ENCODE measurements around the gene NEK1. TPM values are rescaled to one million over a fixed set of nuclear protein-coding genes. Genes with fewer than 3 reads are reported as not detected.

NEK1 gene
- total RNA-seq, 1 donor from 2014 or later, result 13.0 TPM

GRCh38 chr4:169362607-169363006 is 249.8 kb downstream of the NEK1 start:
- TF ChIP-seq CTCF (IDR thresholded peaks at IDR 0.05; ENCODE audit: insufficient read depth, low read depth, low read length), result no peak
- TF ChIP-seq EZH2 (IDR thresholded peaks at IDR 0.05; ENCODE audit: insufficient read depth, low read length), result no peak
- peaks cover 3% of the 10 kb centered on the region for H3K4me1 Mint-ChIP-seq (ENCODE audit: low read depth, unreplicated experiment)
- Histone ChIP-seq H3K9ac (ENCODE audit: low read length) (no peak overlapping the region), H2AFZ (ENCODE audit: low read depth, low read length) (no peak overlapping the region), H3K4me3 (ENCODE audit: insufficient read depth, low read depth, low read length) (no peak overlapping the region), H3K36me3 (ENCODE audit: insufficient read depth, low read length) (no peaks in the 10 kb centered on the region), H3K79me2 (ENCODE audit: insufficient read depth, low read length) (no peaks in the 10 kb centered on the region), H4K20me1 (ENCODE audit: insufficient read depth, low read length) (no peaks in the 10 kb centered on the region), H3K4me2 (ENCODE audit: low read length) (no peak overlapping the region), H3K27me3 (ENCODE audit: insufficient read depth, low read length) (no peaks in the 10 kb centered on the region), H3K4me1 (ENCODE audit: insufficient read depth, low read length) (peaks cover 3% of the 10 kb centered on the region), H3K9me3 (ENCODE audit: insufficient read depth, low read depth, low read length) (no peaks in the 10 kb centered on the region), H3K27ac (ENCODE audit: low read depth, low read length) (no peak overlapping the region)
- DNase-seq (ENCODE audit: low read depth) (no peak), FAIRE-seq (no peak)
- H3K36me3 Mint-ChIP-seq (ENCODE audit: low read depth, unreplicated experiment), result no peaks in the 10 kb centered on the region
- no peak overlapping the region for H3K27ac Mint-ChIP-seq (ENCODE audit: unreplicated experiment)
- H3K4me3 Mint-ChIP-seq (ENCODE audit: unreplicated experiment), result no peak overlapping the region
- peaks cover 2% of the 10 kb centered on the region for H3K9me3 Mint-ChIP-seq (ENCODE audit: unreplicated experiment)
- no peaks in the 10 kb centered on the region for H3K27me3 Mint-ChIP-seq (ENCODE audit: low read depth, unreplicated experiment)

GRCh38 chr4:169361756-169362155 is 250.6 kb downstream of the NEK1 start:
- no peak overlapping the region for H3K4me2 ChIP-seq (ENCODE audit: low read length)
- Mint-ChIP-seq H3K36me3 (ENCODE audit: low read depth, unreplicated experiment) (no peaks in the 10 kb centered on the region), H3K27ac (ENCODE audit: unreplicated experiment) (no peak overlapping the region), H3K4me3 (ENCODE audit: unreplicated experiment) (no peak overlapping the region), H3K27me3 (ENCODE audit: low read depth, unreplicated experiment) (no peaks in the 10 kb centered on the region), H3K4me1 (ENCODE audit: low read depth, unreplicated experiment) (peaks cover 3% of the 10 kb centered on the region), H3K9me3 (ENCODE audit: unreplicated experiment) (peaks cover 2% of the 10 kb centered on the region)
- H3K9ac ChIP-seq (ENCODE audit: low read length), result no peak overlapping the region
- no peaks in the 10 kb centered on the region for H3K27me3 ChIP-seq (ENCODE audit: insufficient read depth, low read length)
- DNase-seq (ENCODE audit: low read depth) (no peak), FAIRE-seq (no peak)
- H3K9me3 ChIP-seq (ENCODE audit: insufficient read depth, low read depth, low read length), result no peaks in the 10 kb centered on the region
- no peaks in the 10 kb centered on the region for H3K36me3 ChIP-seq (ENCODE audit: insufficient read depth, low read length)
- H3K79me2 ChIP-seq (ENCODE audit: insufficient read depth, low read length), result no peaks in the 10 kb centered on the region
- no peaks in the 10 kb centered on the region for H4K20me1 ChIP-seq (ENCODE audit: insufficient read depth, low read length)
- H3K27ac ChIP-seq (ENCODE audit: low read depth, low read length), result no peak overlapping the region
- TF ChIP-seq EZH2 (IDR thresholded peaks at IDR 0.05; ENCODE audit: insufficient read depth, low read length) (no peak), CTCF (IDR thresholded peaks at IDR 0.05; ENCODE audit: insufficient read depth, low read depth, low read length) (no peak)
- no peak overlapping the region for H3K4me3 ChIP-seq (ENCODE audit: insufficient read depth, low read depth, low read length)
- H2AFZ ChIP-seq (ENCODE audit: low read depth, low read length), result no peak overlapping the region
- peaks cover 3% of the 10 kb centered on the region for H3K4me1 ChIP-seq (ENCODE audit: insufficient read depth, low read length)

GRCh38 chr4:169359961-169360360 is 252.4 kb downstream of the NEK1 start:
- no peak for DNase-seq (ENCODE audit: low read depth)
- no peaks in the 10 kb centered on the region for H3K36me3 ChIP-seq (ENCODE audit: insufficient read depth, low read length)
- no peak overlapping the region for H3K4me2 ChIP-seq (ENCODE audit: low read length)
- Mint-ChIP-seq H3K27ac (ENCODE audit: unreplicated experiment) (no peak overlapping the region), H3K36me3 (ENCODE audit: low read depth, unreplicated experiment) (no peaks in the 10 kb centered on the region), H3K4me1 (ENCODE audit: low read depth, unreplicated experiment) (peaks cover 3% of the 10 kb centered on the region), H3K9me3 (ENCODE audit: unreplicated experiment) (peaks cover 2% of the 10 kb centered on the region), H3K27me3 (ENCODE audit: low read depth, unreplicated experiment) (no peaks in the 10 kb centered on the region), H3K4me3 (ENCODE audit: unreplicated experiment) (no peak overlapping the region)
- H4K20me1 ChIP-seq (ENCODE audit: insufficient read depth, low read length), result no peaks in the 10 kb centered on the region
- no peaks in the 10 kb centered on the region for H3K27me3 ChIP-seq (ENCODE audit: insufficient read depth, low read length)
- no peak overlapping the region for H3K27ac ChIP-seq (ENCODE audit: low read depth, low read length)
- no peaks in the 10 kb centered on the region for H3K9me3 ChIP-seq (ENCODE audit: insufficient read depth, low read depth, low read length)
- no peak overlapping the region for H3K4me3 ChIP-seq (ENCODE audit: insufficient read depth, low read depth, low read length)
- no peaks in the 10 kb centered on the region for H3K79me2 ChIP-seq (ENCODE audit: insufficient read depth, low read length)
- H3K9ac ChIP-seq (ENCODE audit: low read length), result no peak overlapping the region
- no peak overlapping the region for H2AFZ ChIP-seq (ENCODE audit: low read depth, low read length)
- H3K4me1 ChIP-seq (ENCODE audit: insufficient read depth, low read length), result peaks cover 3% of the 10 kb centered on the region
- FAIRE-seq, result no peak
- no peak for TF ChIP-seq EZH2 (IDR thresholded peaks at IDR 0.05; ENCODE audit: insufficient read depth, low read length)
- TF ChIP-seq CTCF (IDR thresholded peaks at IDR 0.05; ENCODE audit: insufficient read depth, low read depth, low read length), result no peak

Data from astrocyte (in vitro differentiated cells and primary cell).